Epithelial cell of prostate (primary cell): ENCODE measurements around the gene C14orf119.

Experiments
- DNase-seq: peaks from one replicate; pipeline ENCODE4 v3.0.0-alpha.2; 2011; ENCODE audit warnings: low read depth, low spot score
- H3K27ac ChIP-seq: fragments of 450-650 bp; 2 replicates; pipeline ENCODE4 v1.5.1; 2017; ENCODE audit warnings: mild to moderate bottlenecking

The C14orf119 gene

GRCh38 chr14:23095196-23096108 is at the start of gene C14orf119:
TSS of gene C14orf119 (plus strand) at chr14:23095505. CDS start at chr14:23097659, 2,154 bp downstream.
- peak; percentile 92 for DNase-seq

GRCh38 chr14:23047034-23047634 is 48.2 kb upstream of the C14orf119 start:
- no peak overlapping the region for H3K27ac ChIP-seq
- no peak for DNase-seq

More at GRCh38 chr14:23095196-23096108, at the start of gene C14orf119:
- H3K27ac ChIP-seq = peak within 1 kb of the TSS; percentile 96

GRCh38 chr14:23047751-23048693 is 47.3 kb upstream of the C14orf119 start:
- no peak for DNase-seq
- no peak overlapping the region for H3K27ac ChIP-seq

GRCh38 chr14:23049011-23049410 is 46.3 kb upstream of the C14orf119 start:
- no peak for DNase-seq

GRCh38 chr14:23051141-23052057 is 43.9 kb upstream of the C14orf119 start:
- H3K27ac ChIP-seq = no peak overlapping the region
- DNase-seq = no peak

More at GRCh38 chr14:23049011-23049410, 46.3 kb upstream of the C14orf119 start:
- no peak overlapping the region for H3K27ac ChIP-seq

GRCh38 chr14:23052182-23052623 is 43.1 kb upstream of the C14orf119 start:
- no peak for DNase-seq
- H3K27ac ChIP-seq = no peak overlapping the region

- H3K27ac ChIP-seq = no peak overlapping the region
- DNase-seq = no peak
Observed at GRCh38 chr14:23052671-23053070, 42.6 kb upstream of the C14orf119 start.

GRCh38 chr14:23053426-23053825 is 41.9 kb upstream of the C14orf119 start:
- H3K27ac ChIP-seq = no peak overlapping the region
- no peak for DNase-seq

GRCh38 chr14:23054000-23054811 is 41.1 kb upstream of the C14orf119 start:
- no peak overlapping the region for H3K27ac ChIP-seq
- no peak for DNase-seq

GRCh38 chr14:23055147-23055550 is 40.2 kb upstream of the C14orf119 start:
- no peak for DNase-seq
- H3K27ac ChIP-seq = no peak overlapping the region

GRCh38 chr14:23055621-23056144 is 39.6 kb upstream of the C14orf119 start:
- DNase-seq = no peak
- no peak overlapping the region for H3K27ac ChIP-seq

GRCh38 chr14:23056145-23056955 is 39.0 kb upstream of the C14orf119 start:
- no peak overlapping the region for H3K27ac ChIP-seq
- DNase-seq = no peak

GRCh38 chr14:23056956-23057756 is 38.1 kb upstream of the C14orf119 start, which contains the start of gene CDH24:
TSS of gene CDH24 (minus strand) at chr14:23057520. CDS start at chr14:23055733, 1,787 bp downstream.
- no peak for DNase-seq
- peak within 1 kb of the TSS; percentile 47 for H3K27ac ChIP-seq

GRCh38 chr14:23057757-23058653 is 37.3 kb upstream of the C14orf119 start:
- peak overlapping the region; percentile 47 for H3K27ac ChIP-seq
- DNase-seq = no peak
